HG02973 (cell line): Measurements from ENCODE around the gene ZNF641.

ENCODE experiments used
- ATAC-seq: cut with Tn5 transposase; IDR thresholded peaks from one replicate; pipeline ENCODE4 v1.9.1; 2021; ENCODE audit warnings: moderate library complexity; ENCODE audit not compliant: unreplicated experiment

The ZNF641 gene

DNA sequence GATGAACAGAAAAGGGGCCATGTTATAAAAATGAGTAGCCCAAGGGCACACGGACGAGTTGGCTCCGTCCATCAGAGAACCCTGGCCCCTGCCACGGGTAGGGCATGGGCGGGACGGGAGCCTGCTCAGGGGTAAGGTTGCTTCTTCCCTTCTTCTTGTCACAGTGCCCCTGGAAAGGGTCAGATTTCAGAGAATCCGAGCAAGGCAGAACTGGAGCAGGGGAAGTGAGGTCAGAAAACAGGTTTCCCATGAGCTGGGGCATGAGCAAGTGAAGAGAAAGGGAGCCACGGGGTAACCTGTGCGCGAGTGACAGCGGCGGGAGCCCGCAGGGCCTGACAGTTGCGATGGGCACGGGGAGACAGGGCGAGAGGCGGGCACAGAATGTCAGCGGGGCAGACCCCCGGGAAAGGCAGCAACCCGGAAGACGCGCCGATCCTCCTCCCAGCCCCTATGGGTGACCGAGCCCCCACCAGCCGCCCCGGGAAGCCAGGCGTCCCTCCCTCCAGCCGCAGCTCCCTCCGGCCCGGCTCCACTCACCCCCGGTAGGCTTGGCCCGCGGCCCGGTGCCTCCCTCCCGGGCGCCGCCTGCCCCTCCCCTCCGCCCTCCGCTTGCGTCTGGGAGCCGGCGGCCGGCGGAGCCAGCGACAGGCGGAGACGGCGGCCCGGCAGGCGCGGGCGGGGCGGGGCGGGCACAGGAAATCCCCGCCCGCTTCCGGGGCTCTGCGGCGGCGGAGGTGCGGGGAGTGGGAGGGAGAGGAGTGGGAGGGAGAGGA lies at the start of gene ZNF641:
TSS of gene ZNF641 (minus strand) at position 671 of the 773 bp plus-strand sequence. CDS start 2,829 bp downstream, outside the sequence.
- peak; percentile 77 for ATAC-seq

DNA sequence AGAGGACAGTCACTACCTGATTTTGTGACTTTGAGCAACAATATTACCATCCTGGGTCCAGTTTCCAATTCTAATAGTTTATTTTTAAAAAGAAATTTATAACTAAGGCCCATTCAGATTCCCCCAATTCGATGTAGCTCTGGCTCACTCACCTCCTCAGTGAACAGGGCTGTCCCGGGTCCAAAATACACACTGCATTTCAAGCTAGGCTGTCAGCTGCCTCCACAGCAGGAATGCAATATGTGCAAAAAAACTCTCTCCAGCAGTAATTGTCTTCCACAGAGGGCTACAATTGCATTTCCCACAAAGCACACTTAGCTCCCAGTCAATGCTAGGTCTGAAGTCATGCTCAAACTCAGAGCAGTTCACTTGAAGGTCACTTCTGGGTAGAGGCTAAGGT lies 39.3 kb upstream of the ZNF641 start:
- no peak for ATAC-seq

DNA sequence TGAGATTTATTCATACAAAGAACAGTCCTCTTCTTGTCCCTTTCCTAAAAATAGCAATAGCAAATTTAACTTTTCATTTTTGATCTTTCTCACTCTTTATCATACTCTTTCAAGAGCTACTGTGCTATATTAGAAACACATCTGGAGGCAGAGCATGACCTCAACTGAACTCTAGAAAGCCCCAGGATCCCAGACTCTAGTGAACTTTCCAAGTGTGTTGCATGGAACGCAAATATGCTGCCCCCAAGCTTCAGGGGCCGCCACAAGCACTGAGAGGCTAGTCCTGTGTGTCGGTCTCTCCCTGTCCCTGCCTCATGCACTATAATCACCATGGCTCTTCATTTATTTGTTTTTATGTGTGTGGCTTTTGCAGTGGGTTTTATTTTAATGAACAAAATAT lies 38.7 kb upstream of the ZNF641 start:
- ATAC-seq: no peak

DNA sequence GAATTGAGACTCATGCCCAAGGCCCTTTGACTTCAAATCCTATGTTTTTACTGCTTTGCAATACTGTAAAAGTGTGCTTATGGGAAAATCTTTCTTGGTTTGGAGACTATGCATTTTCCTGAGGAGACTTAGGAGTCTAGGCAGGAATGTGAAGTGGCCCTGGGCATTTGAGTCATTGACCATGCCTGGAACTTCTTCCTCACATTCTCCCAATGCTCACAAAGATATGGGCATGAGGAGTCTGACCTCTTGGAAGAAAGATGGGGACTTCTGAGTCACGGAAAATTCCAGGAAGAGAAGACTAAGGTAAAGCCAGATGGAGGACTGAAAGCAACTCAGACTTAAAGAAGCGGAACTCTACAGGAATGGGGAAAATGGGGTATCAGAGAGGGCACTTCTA lies 38.2 kb upstream of the ZNF641 start:
- ATAC-seq: no peak

DNA sequence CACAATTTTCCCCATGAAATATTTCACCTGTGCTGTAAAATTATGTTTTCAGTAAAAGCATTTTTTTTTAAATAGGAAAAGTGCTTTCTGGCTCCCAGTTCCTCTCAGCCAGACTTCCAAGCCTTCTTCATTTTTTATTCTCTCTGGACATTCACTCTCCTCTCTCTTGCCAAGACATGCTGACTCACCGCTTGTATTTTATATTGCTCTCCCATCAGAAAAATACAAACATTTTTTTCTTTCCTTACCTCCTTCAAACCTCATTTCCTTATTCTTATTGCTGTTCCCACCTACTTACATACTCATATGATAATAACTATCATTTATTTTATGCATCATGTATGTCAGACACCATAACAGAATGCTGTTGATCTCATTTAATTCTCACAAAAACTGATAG lies 37.7 kb upstream of the ZNF641 start:
- ATAC-seq: no peak

DNA sequence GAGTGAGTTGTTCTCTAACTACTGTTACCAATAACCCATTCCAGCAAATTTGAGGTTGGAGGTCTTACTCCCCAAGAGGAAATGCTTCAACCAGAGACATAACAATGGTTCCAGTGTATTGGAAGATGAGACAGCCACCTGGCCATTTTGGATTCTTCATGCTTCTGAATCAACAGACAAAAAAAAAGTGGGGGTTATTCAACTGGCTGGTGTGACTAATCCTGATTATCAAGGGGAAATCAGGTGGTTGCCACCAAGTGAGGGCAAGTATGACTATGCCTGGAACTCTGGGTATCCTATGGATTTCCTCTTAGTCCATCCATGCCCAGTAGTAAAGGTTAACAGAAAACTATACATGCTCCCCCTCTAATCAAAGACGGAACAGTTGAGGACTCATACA lies 29.9 kb upstream of the ZNF641 start:
- no peak for ATAC-seq

DNA sequence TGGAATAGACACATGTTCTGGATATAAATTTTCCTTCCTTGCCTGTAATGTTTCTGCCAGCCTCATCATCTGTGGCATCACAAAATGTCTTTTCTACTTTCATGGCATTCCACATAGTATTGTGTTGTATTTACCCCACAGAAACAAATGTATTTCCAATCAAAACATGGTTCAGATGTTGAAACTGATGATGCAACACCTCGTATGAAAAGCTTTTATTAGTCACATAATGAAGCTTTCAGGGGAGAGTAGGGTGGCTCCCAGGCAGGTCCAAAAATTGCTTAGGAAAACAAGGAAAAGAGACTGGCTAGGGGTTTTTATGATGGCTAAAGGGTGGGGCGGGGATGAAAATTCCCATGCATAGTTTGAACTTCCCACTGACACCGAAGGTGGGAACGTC lies 29.1 kb upstream of the ZNF641 start:
- ATAC-seq: no peak

DNA sequence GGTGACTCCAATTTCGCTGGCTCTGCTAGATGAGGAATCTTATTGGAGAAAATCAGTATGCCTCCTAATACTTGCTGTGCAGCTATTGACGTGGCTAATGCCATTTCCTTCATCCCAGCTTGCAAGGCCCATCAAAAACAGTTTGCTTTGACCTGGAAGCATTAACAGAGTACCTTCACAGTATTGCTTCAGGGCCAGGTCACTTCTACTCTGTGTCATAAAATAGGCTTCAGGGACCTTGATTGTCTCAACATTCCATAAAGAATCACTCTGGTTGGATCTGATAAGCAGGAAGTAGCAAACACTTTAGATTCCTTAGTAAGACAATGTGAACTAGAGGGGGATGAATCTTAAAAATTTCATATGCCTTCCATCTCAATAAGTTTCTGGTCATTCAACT lies 26.9 kb upstream of the ZNF641 start:
- no peak for ATAC-seq

DNA sequence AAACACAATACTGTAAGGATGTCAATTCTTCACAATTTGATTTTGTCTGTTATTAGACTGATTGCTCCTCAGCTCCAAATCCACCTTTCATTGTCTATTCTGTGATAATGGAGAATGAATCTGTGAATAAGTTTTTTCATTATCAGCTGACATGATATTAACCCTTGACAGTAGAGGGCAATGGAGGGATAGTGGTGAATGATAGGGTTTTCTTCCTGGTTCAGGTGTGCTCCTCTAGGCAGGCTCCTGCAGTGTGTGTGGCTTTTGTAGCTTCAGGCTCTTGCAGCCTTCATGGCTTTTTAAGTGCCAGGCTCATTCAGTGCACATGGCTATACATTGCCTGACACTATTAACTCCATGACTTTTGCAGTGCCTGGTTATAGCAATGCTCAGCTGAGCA lies 23.4 kb upstream of the ZNF641 start:
- no peak for ATAC-seq

DNA sequence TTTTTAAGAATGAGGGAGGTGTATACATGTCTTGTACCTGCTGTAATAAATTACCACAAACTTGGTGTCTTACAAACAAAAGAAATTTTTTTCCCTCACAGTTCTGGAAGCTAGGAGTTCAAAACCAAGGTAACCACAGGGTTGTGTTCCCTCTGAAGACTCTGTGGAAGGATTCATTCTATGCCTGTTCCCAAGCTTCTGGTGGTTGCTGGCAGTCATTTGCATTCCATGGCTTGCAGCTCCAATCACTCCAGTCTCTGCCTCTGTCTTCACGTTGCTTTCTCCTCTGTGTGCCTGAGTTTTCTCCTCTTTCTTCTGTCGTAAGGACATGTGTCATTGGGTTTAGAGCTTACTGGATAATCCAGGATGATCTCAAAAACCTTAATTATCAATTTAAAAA lies 15.4 kb upstream of the ZNF641 start:
- ATAC-seq: no peak

DNA sequence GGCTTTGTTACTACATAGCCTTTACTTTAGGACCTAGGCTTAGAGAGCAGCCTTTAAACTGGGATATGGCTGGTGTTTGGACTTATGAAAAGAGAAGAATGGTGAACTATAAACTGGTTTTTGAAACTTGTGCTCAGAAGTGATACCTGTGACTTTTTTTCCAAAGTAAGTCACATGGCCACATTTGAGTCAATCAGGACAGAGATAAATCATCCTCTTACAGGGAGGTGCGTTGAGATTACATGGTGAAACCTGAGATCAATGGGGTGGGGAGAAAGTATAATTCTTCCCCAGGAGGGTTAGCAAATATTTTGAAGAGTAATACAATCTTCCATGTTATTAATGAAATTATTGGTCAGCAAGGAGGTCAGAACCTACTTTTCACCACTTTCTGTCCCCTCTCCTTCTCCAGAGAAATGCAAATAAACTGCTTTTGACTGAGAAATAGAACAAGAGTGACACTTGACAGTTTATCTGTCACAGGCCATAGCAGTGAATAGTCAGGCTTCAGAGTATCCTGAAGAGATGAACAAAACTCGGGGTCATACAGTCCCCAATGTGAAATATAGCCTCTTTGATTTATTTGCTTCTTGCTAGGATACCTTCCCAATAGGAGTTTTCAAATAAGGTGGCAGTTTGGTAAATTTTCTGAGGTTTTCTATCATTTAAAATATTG lies 11.1 kb upstream of the ZNF641 start:
- no peak for ATAC-seq

DNA sequence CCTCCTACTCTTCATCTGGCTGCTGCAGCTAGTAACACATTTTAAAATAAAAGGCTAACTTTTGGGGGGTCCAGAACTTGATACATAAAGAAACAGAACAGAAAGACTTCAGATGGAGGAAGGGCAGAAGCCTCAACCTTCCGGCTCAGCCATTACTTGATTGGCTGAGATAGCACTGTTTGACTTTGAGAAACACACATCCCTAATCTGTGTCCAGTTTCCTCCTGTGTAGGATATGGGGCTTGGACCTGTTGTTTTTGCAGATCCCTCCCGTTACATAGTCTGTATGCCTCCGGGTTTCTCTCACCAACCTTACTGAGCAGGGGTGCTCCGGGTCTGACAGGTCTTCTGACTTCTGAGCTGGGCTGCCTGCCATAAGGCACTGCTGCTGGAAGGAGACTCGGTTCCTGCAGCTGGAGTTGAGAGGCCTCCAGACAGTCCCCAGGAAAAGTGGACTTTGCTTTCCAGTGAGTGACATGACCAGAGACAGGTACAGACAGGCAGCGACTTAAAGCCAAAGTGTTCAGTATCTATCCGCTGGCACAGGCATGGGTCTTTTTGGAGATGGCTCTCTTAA lies 8.3 kb upstream of the ZNF641 start:
- ATAC-seq: no peak

DNA sequence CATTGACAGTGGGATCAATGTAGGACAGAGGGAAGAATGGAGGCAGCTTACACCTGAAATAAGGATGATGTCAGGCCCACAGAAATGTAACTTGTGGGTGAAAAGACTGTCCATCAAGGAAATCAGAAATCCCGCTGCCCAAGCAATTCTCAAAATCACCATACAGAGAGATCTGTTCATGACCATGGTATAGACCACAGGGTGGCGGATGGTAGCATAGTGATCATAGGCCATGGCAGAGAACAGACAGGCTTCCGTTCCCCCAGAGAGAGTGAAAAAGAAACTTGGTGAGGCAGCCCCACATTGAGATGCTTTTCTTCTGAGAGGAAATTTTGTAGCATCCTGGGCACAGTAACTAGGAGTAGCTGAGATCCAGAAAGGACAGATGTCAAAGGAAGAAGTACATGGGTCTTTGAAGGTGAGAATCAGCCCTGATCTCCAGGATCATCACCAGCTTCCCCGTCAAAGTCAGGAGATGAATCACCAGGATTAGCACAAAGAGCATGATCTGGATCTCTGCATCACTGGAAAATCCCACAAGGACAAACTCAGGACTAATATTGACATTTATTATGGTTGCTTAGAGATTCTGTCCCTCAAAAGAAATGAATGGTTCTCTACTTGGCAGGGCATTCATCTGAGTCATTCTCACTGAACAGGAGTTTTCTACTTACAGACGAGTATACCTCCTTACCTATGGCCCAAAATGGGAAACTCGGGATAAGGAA lies 5.5 kb upstream of the ZNF641 start:
- no peak for ATAC-seq

DNA sequence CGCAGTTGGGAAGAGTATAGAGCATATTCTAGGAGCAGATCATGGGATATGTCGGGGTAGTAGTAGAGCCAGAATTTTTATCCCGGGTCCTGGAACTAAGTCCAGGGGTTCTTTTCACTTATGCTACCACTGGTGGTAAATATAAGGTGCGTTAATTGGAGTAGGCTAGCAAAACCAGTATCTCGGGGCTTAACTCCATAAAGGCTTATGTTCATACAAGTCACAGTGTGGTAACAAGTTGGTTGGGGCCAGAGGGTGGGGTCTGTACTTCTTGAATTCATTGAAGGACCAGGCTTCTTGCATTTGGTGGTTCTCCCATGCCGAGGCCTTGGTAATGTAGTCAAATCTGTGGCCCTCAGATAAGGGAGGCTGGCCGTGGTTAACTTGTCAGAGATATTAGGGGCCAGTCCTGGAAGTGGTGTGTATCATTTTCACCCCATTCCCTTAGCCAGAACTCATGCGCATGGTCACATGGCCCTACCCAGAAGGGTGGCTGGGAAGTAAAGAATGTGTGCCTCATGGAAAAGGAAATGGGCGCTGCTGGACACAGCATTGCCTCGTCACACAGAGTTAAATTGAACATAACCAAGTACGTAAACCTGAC lies 1.5 kb upstream of the ZNF641 start:
- no peak for ATAC-seq

DNA sequence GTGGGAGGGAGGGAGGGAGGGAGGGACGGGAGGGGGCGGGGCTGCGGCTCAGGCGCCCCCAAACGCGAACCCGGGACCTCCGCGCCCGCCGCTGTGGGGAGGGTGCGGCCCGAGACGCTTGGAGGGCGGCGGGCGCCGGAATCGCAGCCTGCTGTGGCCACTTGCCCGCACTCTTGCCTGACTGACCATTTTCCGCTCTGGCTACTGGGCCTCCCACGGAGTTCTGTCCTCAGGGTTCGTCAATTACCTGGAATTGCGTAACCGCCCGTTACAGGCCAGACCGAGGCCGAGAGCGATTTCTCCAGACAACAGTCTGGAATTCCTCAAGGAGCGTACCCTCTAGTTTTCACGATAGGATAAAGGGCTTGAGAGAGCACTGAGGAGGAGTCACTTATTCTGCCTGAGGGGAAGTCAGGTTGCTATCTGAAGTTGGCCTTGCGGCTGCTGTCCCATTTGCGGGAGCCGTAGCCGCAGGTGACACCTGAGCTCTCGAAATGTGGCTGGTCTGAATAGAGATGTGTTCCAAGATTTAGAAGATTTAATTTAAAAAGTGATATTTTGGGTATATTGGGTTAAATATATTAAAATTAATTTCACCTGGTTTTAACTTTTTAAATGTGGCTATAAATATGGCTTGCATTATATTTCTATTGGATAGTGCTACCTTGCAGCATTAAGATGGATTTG lies 446 bp upstream of the ZNF641 start:
- peak; percentile 50 for ATAC-seq

DNA sequence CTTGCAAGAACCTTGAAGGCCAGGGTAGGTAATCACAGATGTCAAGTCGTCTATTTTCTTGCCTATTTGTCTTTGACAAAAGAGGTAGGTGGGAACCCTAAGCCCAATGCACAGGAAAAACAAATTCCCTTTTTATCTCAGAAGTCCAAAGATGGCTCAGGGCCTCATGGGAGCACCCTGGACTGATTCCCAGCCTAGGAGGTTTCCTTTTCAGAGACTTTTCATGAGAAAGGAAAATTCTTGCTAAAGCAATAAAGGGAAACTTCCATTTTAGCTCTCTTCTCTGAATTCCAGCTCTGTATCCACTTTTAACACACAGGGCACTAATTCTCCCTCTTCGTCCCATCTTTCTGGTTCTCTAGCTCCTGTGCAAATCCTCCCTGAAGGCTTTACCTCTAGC lies 1.2 kb downstream of the ZNF641 start:
- ATAC-seq: no peak

DNA sequence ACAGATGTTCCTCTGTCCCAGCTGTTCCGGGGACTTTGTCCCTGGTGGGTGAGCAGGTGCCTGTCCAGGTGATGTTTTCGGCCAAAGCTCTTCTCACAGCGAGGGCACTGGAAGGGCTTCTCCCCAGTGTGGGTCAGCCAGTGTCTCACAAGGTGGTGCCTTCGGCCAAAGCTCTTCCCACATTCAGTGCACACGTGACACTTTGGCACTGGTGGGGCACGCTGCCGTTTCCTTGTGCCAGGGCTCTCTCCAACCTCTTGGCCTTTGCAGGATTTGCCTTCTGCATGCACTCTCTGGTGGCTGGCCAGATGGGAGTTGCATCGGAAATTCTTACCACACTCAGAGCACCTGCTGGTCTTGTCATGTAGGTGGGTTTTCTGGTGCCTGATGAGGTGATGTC lies 7.7 kb downstream of the ZNF641 start:
- no peak for ATAC-seq

DNA sequence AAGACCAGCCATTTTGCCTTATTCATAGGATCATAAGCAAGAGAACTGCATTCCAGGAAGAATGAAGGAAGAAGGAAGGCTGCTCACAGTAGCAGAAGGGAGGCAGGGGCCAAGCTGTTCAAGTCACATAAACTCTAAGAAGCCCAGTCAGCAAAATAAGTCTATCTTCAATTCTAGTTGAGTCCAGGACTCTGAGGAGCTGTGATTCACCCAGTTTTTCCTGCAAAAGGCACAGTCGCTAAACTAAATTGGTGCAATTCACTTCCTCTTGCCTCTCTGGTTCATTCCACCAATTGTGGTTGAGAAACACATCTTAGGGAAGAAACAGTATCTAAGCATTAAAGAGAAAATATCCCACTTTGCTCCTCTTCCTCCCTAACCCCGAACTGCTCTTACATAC lies 9.8 kb downstream of the ZNF641 start:
- ATAC-seq: no peak

DNA sequence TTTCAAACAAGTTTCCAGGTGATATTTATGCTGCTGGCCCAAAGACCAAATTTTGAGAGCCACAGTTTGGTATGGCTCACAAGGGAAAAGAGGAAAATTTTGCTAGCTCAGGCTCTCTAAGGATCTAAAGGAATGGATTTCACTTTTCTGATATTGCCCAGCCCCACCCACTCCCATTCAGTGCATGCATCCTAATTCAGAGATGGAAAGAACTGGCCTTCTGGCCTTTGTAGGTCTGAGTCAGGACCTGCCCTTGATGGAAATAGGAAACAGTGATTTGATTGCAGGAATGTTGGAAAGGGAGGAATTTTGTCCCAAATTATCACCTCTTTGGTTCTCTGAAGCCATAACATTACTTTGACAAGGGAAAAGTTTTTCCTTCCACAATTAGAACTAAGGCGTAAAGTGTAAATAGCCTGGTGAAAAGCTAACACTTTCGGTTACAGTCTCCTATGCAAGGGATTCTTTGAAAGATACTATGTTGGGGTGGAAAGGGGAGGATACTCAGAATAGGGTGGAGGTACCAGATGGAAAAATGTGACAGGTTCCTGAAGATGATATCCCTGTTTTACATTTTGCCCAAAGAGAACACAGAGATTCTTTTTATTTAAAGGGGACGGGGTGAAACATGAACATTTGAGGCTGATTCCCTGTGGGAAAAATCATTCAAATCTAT lies 11.1 kb downstream of the ZNF641 start:
- ATAC-seq: no peak

DNA sequence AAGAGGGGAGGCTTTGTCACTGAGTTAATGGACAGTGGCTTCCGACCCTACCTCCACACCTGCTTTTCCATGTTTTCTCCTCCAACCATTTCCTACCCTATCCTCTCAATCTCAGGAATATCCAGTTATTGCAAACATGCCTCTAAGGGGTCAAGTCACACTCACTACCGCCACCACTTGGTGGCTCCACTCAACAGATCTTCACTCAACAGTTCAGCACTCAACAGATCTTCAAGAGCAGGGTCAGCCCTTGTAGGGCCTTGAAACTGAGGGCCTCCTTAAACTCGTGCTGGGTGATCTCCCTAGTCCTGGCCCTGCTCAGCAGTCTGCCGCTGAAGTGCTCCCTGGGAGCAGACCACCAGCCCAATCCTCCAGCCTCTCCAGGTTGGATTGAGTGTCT lies 14.2 kb downstream of the ZNF641 start:
- no peak for ATAC-seq
